PFSK-1 (cell line): ENCODE measurements around the gene ZNF414.

ENCODE experiments used
- FOXP2 ChIP-seq: optimal IDR thresholded peaks from 2 replicates; pipeline ENCODE3; 2011; ENCODE audit warnings: borderline replicate concordance, control low read depth, inconsistent platforms; ENCODE audit not compliant: insufficient read depth; ENCODE audit errors: extremely low read length, extremely low read depth
- POLR2AphosphoS5 ChIP-seq: IDR thresholded peaks from 2 replicates; pipeline ENCODE4 v1.6.1; 2012; ENCODE audit warnings: low read depth, mild to moderate bottlenecking, control low read depth, low read length, moderate library complexity
- SIN3A ChIP-seq: IDR thresholded peaks from 2 replicates; pipeline ENCODE4 v1.6.1; 2012; ENCODE audit warnings: mild to moderate bottlenecking, low read length, moderate library complexity, borderline replicate concordance; ENCODE audit not compliant: insufficient read depth
- TAF1 ChIP-seq: IDR thresholded peaks from 2 replicates; pipeline ENCODE4 v1.6.1; 2012; ENCODE audit warnings: low read length, control low read depth, borderline replicate concordance; ENCODE audit not compliant: insufficient read depth
- TF ChIP-seq, protein P1 (sequence below), 2 experiments: IDR thresholded peaks; 2 replicates each; pipeline versions ENCODE4 v1.6.1 to v1.8.0; 2011 to 2012; ENCODE audit warnings: low read depth in 2 of 2, low read length in 2 of 2, control low read depth in 1 of 2, inconsistent platforms in 1 of 2, mild to moderate bottlenecking in 1 of 2, moderate library complexity in 1 of 2; ENCODE audit not compliant: insufficient read depth in 1 of 2

The ZNF414 gene

DNA sequence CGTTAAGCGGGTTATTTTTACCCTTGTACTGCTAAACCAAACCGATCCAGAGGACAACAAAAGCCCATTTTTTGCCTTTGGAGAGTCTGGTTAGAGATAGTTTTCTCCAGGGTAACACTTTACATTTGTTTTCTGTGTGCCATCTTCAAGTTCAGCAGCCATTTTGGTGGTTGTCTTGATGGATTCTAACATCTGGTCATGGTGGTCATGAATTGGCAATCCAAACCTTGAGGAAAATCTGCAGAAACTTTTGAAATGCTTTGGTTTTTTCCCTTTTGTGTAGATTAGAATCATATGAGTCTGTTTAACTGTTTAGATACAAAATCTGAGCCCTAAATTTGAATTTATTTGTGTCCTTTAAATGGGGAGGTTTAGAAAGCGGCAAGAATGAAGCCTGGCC, 52.6 kb downstream of the ZNF414 start:
- TF ChIP-seq FOXP2 (no peak), TAF1 (no peak), POLR2AphosphoS5 (no peak), SIN3A (no peak)
- TF ChIP-seq, protein P1, sequence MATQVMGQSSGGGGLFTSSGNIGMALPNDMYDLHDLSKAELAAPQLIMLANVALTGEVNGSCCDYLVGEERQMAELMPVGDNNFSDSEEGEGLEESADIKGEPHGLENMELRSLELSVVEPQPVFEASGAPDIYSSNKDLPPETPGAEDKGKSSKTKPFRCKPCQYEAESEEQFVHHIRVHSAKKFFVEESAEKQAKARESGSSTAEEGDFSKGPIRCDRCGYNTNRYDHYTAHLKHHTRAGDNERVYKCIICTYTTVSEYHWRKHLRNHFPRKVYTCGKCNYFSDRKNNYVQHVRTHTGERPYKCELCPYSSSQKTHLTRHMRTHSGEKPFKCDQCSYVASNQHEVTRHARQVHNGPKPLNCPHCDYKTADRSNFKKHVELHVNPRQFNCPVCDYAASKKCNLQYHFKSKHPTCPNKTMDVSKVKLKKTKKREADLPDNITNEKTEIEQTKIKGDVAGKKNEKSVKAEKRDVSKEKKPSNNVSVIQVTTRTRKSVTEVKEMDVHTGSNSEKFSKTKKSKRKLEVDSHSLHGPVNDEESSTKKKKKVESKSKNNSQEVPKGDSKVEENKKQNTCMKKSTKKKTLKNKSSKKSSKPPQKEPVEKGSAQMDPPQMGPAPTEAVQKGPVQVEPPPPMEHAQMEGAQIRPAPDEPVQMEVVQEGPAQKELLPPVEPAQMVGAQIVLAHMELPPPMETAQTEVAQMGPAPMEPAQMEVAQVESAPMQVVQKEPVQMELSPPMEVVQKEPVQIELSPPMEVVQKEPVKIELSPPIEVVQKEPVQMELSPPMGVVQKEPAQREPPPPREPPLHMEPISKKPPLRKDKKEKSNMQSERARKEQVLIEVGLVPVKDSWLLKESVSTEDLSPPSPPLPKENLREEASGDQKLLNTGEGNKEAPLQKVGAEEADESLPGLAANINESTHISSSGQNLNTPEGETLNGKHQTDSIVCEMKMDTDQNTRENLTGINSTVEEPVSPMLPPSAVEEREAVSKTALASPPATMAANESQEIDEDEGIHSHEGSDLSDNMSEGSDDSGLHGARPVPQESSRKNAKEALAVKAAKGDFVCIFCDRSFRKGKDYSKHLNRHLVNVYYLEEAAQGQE (IDR thresholded peaks at IDR 0.05; ENCODE audit: insufficient read depth in 1 of 2, low read depth in 2 of 2, low read length in 2 of 2), result no peak

DNA sequence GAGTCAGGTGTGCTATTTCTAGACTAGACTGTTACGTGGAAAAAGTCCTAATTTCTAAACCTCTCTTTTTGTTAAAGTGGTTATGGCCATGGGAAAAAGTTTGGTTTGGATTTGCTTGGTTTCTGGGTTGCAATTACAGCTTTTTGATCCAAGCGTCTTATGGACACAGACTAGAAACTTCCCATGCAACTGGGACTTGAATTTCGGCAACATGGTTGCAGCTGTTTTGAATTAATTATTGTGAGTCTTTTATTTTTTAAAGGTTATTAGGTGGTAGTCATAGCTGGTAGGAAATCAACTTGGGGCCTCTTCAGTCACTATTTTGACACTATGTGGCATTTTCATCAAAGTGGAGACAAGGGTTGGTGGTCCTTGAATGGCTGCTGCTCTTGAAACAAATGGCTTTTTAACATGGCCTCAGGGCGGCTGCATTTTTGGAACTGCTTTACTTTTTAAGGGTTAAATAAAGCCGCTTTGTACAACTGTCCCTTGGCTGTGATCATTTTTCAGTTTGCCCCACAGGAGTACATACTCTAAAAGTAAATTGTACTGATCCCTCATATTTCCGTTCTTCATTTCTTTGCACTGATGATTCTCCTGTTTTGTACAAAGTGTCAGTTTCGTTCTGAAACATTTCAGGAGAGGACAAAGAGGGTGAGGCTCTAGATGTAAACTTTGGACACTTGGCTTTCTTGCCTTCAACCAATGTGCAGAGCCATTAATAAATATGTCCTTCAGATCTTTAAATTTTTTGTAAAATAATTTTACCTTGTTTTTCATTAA, 53.3 kb downstream of the ZNF414 start:
- no peak for TF ChIP-seq TAF1
- no peak for TF ChIP-seq SIN3A
- TF ChIP-seq, protein P1 (IDR thresholded peaks at IDR 0.05; ENCODE audit: insufficient read depth in 1 of 2, low read depth in 2 of 2, low read length in 2 of 2), result no peak
- TF ChIP-seq POLR2AphosphoS5, result no peak
- TF ChIP-seq FOXP2, result no peak
